ENCODE measurements around the gene SAMD9. TPM values are rescaled to one million over a fixed set of nuclear protein-coding genes. Genes with fewer than 3 reads are reported as not detected.

Gene SAMD9
- total and polyA plus RNA-seq, 2 donors (not counting 1 experiment from before 2014, with no cell fraction given): 10.1 to 19.2 TPM

DNA sequence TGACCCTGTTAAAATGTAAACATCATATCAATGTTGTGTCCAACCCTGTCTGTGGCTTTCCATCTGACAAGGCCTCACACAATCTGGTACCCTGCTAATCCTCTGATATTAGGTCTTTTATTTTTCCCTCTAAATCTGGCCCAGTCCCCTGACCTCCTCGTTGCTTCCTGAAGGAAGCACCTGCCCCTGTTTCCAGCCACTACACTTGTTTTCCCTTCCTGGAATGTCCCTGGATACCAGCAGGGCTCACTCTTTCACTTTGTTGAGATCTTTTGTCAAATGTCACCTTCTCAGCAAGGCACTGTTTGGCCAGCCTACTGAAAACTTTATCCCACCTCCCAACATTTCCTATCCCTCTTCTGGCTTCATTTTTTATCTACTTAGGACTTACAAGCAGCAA is 28.3 kb upstream of the SAMD9 start:
- DNase-seq (ENCODE audit: low read depth in 2 of 2): no peak
- H3K9me3 ChIP-seq (ENCODE audit: control insufficient read depth, insufficient read depth, low read depth, low read length): no peaks in the 10 kb centered on the region
- H2AFZ ChIP-seq (ENCODE audit: low read length): no peak overlapping the region
- H3K4me3 ChIP-seq (replicated peaks in 1 of 4; ENCODE audit: control extremely low read depth in 1 of 4, insufficient read depth in 1 of 4, low read depth in 3 of 4, low read length in 4 of 4): peak overlapping the region in 1 of 4 experiments; percentile 61
- no peak overlapping the region for H3K9ac ChIP-seq (ENCODE audit: insufficient read depth, low read length)
- no peaks in the 10 kb centered on the region for H3K79me2 ChIP-seq (ENCODE audit: control insufficient read depth, insufficient read depth, low read length)
- no peak for TF ChIP-seq EZH2 (IDR thresholded peaks at IDR 0.05; ENCODE audit: low read length, missing control alignments)
- no peak for TF ChIP-seq CTCF (conservative IDR thresholded peaks at IDR 0.05 in 1 of 2, IDR thresholded peaks at IDR 0.05 in 1 of 2; ENCODE audit: low read depth in 1 of 2, low read length in 2 of 2)
- H3K27me3 ChIP-seq (ENCODE audit: control insufficient read depth, insufficient read depth, low read length): no peaks in the 10 kb centered on the region
- H3K4me2 ChIP-seq (ENCODE audit: extremely low read depth, insufficient read depth, low read length): peak overlapping the region; percentile 19
- no peak overlapping the region for H3K27ac ChIP-seq (ENCODE audit: insufficient read depth, low read length)
- peaks cover 2% of the 10 kb centered on the region for H3K4me1 ChIP-seq (ENCODE audit: control insufficient read depth, extremely low read depth, insufficient read depth, low read length)
- peaks cover 5% of the 10 kb centered on the region for H3K36me3 ChIP-seq (ENCODE audit: control insufficient read depth, insufficient read depth, low read length)
- no peaks in the 10 kb centered on the region for H4K20me1 ChIP-seq (ENCODE audit: control insufficient read depth, extremely low read depth, insufficient read depth, low read length)

- no peak overlapping the region for H3K4me2 ChIP-seq (ENCODE audit: extremely low read depth, insufficient read depth, low read length)
- peaks cover 5% of the 10 kb centered on the region for H3K36me3 ChIP-seq (ENCODE audit: control insufficient read depth, insufficient read depth, low read length)
- no peak overlapping the region for H3K27ac ChIP-seq (ENCODE audit: insufficient read depth, low read length)
- H3K79me2 ChIP-seq (ENCODE audit: control insufficient read depth, insufficient read depth, low read length): no peaks in the 10 kb centered on the region
- H3K9me3 ChIP-seq (ENCODE audit: control insufficient read depth, insufficient read depth, low read depth, low read length): no peaks in the 10 kb centered on the region
- no peak overlapping the region for H2AFZ ChIP-seq (ENCODE audit: low read length)
- TF ChIP-seq CTCF (conservative IDR thresholded peaks at IDR 0.05 in 1 of 2, IDR thresholded peaks at IDR 0.05 in 1 of 2; ENCODE audit: low read depth in 1 of 2, low read length in 2 of 2): no peak
- no peak for TF ChIP-seq EZH2 (IDR thresholded peaks at IDR 0.05; ENCODE audit: low read length, missing control alignments)
- H3K4me3 ChIP-seq (replicated peaks in 1 of 4; ENCODE audit: control extremely low read depth in 1 of 4, insufficient read depth in 1 of 4, low read depth in 3 of 4, low read length in 4 of 4): no peak overlapping the region
- no peaks in the 10 kb centered on the region for H4K20me1 ChIP-seq (ENCODE audit: control insufficient read depth, extremely low read depth, insufficient read depth, low read length)
- no peak overlapping the region for H3K9ac ChIP-seq (ENCODE audit: insufficient read depth, low read length)
- DNase-seq (ENCODE audit: low read depth in 2 of 2): no peak
- H3K27me3 ChIP-seq (ENCODE audit: control insufficient read depth, insufficient read depth, low read length): no peaks in the 10 kb centered on the region
- peaks cover 2% of the 10 kb centered on the region for H3K4me1 ChIP-seq (ENCODE audit: control insufficient read depth, extremely low read depth, insufficient read depth, low read length)
Observed at GRCh38 chr7:93145354-93145753, 27.6 kb upstream of the SAMD9 start.

GRCh38 chr7:93142127-93142526 is 24.3 kb upstream of the SAMD9 start:
- H3K9ac ChIP-seq (ENCODE audit: insufficient read depth, low read length): no peak overlapping the region
- no peak overlapping the region for H3K27ac ChIP-seq (ENCODE audit: insufficient read depth, low read length)
- peaks cover 5% of the 10 kb centered on the region for H3K36me3 ChIP-seq (ENCODE audit: control insufficient read depth, insufficient read depth, low read length)
- H3K27me3 ChIP-seq (ENCODE audit: control insufficient read depth, insufficient read depth, low read length): no peaks in the 10 kb centered on the region
- H2AFZ ChIP-seq (ENCODE audit: low read length): no peak overlapping the region
- DNase-seq (ENCODE audit: low read depth in 2 of 2): peak in 1 of 2 donors; percentile 6
- no peaks in the 10 kb centered on the region for H3K79me2 ChIP-seq (ENCODE audit: control insufficient read depth, insufficient read depth, low read length)
- H3K4me1 ChIP-seq (ENCODE audit: control insufficient read depth, extremely low read depth, insufficient read depth, low read length): no peaks in the 10 kb centered on the region
- H3K4me2 ChIP-seq (ENCODE audit: extremely low read depth, insufficient read depth, low read length): no peak overlapping the region
- H3K9me3 ChIP-seq (ENCODE audit: control insufficient read depth, insufficient read depth, low read depth, low read length): no peaks in the 10 kb centered on the region
- H4K20me1 ChIP-seq (ENCODE audit: control insufficient read depth, extremely low read depth, insufficient read depth, low read length): no peaks in the 10 kb centered on the region
- TF ChIP-seq CTCF (conservative IDR thresholded peaks at IDR 0.05 in 1 of 2, IDR thresholded peaks at IDR 0.05 in 1 of 2; ENCODE audit: low read depth in 1 of 2, low read length in 2 of 2): no peak
- TF ChIP-seq EZH2 (IDR thresholded peaks at IDR 0.05; ENCODE audit: low read length, missing control alignments): no peak
- no peak overlapping the region for H3K4me3 ChIP-seq (replicated peaks in 1 of 4; ENCODE audit: control extremely low read depth in 1 of 4, insufficient read depth in 1 of 4, low read depth in 3 of 4, low read length in 4 of 4)
